Choroid plexus epithelial cell (primary cell): Measurements from ENCODE around the gene KDM5A.

Experiments
- DNase-seq: peaks from one replicate; pipeline ENCODE4 v3.0.0-alpha.2; 2010; ENCODE audit warnings: low read depth
- H3K4me3 ChIP-seq: 2 replicates; pipeline ENCODE4 v1.5.1; 2011; ENCODE audit warnings: low read depth, mild to moderate bottlenecking, control low read depth, low read length, moderate library complexity
- CTCF ChIP-seq: conservative IDR thresholded peaks from 2 replicates; pipeline ENCODE4 v1.5.1; 2011; ENCODE audit warnings: low read depth, mild to moderate bottlenecking, control low read depth, inconsistent platforms, low read length, moderate library complexity

The KDM5A gene

DNA sequence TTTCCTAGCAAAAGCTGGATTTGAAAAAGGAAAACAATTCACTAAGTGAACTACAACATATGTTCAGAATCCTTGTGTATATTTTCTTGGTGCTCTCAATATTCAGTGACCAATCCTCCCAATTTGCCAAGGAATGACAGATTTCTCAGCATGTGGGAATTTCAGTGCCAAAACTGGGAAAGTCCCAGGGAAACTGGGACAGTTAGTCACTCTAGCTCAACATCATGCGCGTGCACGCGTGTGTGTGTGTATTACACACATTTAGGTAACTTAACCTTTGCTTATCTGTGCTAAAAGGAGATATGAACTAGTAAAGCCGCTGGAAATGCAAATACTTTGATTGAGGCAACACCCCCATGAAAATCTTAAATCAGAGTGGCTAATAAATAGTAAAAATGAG lies 100.4 kb downstream of the KDM5A start:
- peak; percentile 72 for DNase-seq
- H3K4me3 ChIP-seq: no peak overlapping the region
- TF ChIP-seq CTCF: no peak

DNA sequence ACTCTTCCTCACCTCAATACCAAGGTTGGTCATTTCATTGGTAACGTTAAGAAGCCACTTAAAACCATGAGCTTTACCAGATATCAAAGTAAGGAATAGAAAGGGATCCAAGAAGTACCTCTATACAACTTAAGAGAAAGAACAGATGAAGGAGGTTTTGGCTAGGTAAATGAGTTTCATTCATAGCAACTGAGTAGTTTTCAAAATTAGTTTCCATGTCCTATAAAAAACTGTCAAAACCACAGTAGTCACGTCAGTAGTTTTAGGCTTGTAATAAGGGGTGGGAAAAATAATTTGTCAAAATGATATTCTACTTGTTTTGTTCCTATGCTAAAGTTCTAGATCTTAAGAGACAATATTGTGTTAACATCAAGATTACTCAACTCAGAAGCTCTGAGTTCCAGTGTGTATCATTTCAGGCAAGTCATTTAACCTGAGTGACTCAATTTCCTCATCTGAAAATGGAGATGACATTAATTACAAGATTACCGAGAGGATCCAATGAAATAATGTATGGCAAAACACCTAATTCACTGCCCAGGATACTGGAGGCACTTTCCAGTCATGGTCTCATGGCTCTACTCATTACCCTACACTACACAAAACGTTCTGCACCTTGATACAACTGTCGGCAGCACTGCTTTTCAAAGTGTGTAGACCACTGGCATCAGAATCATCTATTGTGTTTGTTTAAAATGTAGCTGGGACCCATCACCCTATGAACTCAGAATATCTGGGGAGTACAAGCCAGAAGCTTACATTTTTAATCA lies 102.4 kb downstream of the KDM5A start:
- H3K4me3 ChIP-seq: no peak overlapping the region
- TF ChIP-seq CTCF: no peak
- DNase-seq: no peak

DNA sequence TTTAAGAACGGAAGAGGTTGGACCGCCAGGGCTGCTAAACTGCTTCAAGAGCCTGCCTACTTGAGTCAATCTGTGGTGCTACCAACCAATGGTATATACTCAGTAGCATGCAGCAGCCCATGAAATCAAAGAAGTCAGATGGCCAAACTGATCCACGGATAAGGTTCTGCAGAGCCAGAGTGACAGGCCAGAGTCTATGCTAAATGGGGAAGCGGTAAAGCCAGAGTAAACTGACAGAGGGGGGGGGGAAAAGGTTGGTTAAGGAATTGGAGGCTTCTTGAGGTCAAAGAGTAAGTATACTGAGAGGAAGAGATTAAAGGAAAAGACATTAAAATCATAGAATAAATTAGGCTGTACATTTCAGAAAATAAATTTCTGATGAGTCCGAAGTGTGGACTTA lies 111.1 kb downstream of the KDM5A start:
- no peak for DNase-seq
- H3K4me3 ChIP-seq: no peak overlapping the region
- no peak for TF ChIP-seq CTCF

GRCh38 chr12:275812-276211 lies 113.3 kb downstream of the KDM5A start:
- no peak for DNase-seq
- TF ChIP-seq CTCF: no peak
- no peak overlapping the region for H3K4me3 ChIP-seq

- TF ChIP-seq CTCF: no peak
- DNase-seq: peak; percentile 69
- no peak overlapping the region for H3K4me3 ChIP-seq
Observed at GRCh38 chr12:273382-273781, 115.7 kb downstream of the KDM5A start.

- DNase-seq: no peak
- no peak overlapping the region for H3K4me3 ChIP-seq
- no peak for TF ChIP-seq CTCF
Observed at GRCh38 chr12:272942-273341, 116.2 kb downstream of the KDM5A start.

GRCh38 chr12:271161-271560 lies 118.0 kb downstream of the KDM5A start:
- no peak overlapping the region for H3K4me3 ChIP-seq

More at GRCh38 chr12:271161-271560, 118.0 kb downstream of the KDM5A start:
- DNase-seq: no peak
- no peak for TF ChIP-seq CTCF
